GM19455 (cell line): ENCODE data around the gene ATP8B1.
A peak's percentile ranks its signal among the peaks of the same experiment; 100 is the strongest.

Experiments used
- ATAC-seq: cut with Tn5 transposase; IDR thresholded peaks from one replicate; pipeline ENCODE4 v1.9.1; 2021; ENCODE audit not compliant: unreplicated experiment

ATP8B1 gene

DNA sequence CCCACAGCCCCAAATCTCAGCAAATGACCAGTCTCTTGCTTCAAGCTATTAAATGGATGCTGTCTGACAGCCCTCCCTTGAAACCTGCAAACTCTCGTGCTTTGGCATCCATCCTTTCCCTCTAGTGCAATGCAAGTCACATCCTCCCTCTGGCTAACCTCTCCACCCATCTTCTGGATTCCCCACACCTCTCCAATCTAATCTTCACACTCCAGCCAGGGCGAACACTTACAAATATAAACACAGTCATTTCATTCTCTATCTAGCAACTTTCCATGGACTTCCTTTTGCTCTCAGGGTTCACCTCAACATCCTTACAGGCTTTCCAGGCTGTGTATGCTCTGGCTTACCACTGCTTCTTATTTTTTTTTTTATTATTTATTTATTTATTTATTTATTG lies 171.4 kb downstream of the ATP8B1 start:
- ATAC-seq, result no peak

- peak; percentile 33 for ATAC-seq
Observed at GRCh38 chr18:57630754-57631595, 172.1 kb downstream of the ATP8B1 start.

DNA sequence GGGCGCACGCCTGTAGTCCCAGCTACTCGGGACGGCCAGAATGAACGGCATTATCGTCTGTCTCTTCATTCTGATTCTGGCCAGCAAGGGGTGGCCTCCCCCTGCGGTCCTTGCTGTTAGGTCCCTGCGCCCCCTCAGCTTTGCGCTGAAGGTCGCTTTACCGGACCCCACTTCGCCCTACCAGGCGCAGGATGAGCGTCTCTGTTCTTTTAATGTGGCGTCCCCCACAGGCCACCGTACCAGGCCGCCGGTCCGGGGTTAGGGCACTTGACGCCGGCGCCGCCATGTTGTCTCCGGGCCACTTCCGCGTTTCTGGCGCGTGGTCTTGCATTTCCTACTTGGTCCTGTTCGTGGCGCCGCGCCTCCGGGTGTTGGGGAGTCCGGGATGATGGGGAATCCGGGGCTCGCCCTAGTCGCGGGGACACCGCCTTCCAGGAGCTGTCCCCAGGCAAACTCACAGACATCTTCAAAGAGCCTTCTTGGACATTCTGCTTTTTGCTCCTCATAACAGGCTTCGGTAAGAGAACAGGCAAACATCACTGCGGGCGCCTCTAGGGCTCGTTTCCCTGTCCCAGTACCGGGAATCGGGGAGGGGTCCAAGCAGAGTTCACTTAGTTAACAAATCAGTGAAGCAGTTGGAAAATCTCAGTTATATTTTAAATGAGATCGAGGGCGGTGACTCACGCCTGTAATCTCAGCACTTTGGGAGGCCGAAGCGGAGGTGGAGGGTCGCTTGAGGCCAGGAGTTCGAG lies 172.9 kb downstream of the ATP8B1 start:
- peak; percentile 92 for ATAC-seq

DNA sequence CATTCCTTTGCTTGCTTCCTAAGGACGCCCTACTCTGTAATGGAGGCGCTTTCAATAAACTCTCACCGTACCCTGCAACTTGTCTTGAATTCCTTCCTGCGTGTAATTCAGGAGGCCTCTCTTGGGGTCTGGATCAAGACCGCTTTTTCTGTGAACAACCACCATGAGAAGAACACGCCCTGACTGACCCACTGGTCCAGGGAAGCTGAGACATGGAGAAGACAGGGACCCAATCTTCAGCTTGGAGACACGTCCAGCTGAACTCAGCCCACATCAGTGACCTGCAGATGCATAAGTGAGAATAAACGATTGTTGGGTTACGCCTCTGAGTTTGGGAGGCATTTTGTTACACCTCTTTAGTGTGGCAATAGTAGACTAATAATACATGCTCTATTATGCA lies 173.7 kb downstream of the ATP8B1 start:
- no peak for ATAC-seq

DNA sequence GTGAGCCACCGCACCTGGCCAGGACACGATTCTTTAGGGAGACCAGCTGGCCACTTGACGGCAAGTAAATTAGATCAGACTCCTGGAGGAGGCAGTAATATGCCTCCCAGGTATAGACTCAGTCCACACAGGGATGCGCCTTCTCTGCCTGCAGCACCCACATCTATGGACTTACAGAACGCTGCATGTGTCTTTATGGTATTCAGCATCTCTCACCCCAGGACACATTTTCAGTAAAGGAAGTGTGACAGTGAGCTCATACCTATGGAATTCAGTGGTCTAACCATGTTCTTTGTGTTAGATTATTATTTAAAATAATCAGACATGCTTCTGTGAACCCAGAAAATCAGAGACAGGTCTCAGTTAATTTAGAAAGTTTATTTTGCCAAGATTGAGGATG lies 175.6 kb downstream of the ATP8B1 start:
- no peak for ATAC-seq

DNA sequence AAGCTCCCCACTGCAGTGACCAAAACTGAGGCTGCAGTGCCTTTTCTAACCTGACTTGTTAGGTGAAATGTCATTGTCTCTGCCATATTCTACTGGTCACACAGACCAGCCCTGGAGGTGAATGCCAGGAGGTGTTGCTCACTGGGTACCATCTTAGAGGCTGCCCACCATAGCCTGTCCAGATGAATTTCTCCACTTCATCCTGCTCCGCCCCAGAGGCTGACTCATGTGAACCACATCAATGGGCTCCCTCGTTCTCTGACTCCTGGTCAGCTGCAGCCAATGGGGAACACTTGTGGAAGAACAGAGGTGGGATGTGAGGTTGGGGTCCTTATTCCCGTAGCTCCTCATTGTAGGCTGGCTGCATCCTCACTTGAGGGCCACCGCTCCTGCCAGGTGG lies 178.1 kb downstream of the ATP8B1 start:
- ATAC-seq, result no peak

DNA sequence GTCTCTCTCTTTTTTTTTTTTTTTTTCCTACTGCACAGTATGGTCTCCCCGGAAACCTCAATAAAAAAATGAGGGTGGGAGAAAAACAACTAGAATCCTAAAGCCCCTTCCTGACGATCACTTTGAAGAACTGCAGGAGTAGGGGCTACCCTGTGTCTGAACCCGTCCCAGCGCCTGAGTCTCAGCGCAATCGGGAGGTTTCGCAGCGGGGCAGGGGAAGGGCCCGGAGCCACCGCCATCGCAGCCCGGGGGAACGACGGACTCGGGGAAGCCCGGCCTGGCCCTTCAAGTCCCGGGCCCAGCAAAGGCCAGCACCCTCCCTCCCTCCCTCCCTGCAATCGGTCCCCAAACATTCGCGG lies 181.9 kb downstream of the ATP8B1 start:
- ATAC-seq, result peak; percentile 17

DNA sequence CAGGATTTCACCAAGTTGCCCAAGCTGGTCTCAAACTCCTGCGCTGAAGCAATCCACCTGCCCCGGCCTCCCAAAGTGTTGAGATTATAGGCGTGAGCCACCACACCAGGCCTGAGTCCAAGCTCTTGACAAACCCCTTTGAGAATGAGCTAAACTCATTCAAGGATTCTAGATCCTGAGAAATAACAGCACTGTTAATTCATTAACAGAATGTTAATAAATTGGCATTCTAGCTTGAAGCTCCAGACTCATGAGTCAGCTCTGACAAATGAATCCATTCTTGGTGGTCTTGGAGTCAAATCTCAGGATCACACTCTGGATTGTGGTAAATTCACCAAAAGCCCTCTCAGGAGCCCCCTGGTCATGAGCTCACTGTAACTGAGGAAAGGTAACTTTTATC lies 183.2 kb downstream of the ATP8B1 start:
- ATAC-seq, result no peak

GRCh38 chr18:57618910-57619309 lies 184.2 kb downstream of the ATP8B1 start:
- ATAC-seq, result no peak

DNA sequence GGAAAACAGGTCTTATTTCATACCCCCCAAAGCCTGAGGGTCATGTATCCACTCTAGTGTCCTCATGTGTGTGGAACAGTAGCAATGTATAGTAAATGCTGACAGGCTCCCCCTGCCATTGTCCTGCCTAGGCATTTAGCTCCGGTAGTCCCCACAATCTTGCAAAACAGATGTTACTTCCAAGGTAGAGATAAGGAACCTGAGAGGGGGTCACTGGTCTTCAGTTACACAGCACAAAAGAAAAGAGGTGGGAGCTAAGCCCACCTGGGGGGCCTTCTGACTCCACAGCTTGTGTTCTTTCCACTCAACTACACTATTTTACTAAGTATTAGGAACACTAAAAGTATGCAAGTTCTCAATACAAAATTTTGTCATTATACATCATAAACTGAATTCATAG lies 199.2 kb downstream of the ATP8B1 start:
- no peak for ATAC-seq
